HepG2 (cell line): Measurements from ENCODE around the gene SPNS2. TPM values are rescaled to one million over a fixed set of nuclear protein-coding genes. Genes with fewer than 3 reads are reported as not detected.

ENCODE experiments used
- ATAC-seq: fragments of 200-7000 bp; cut with Tn5 transposase; 3 replicates; pipeline ENCODE4 v1.9.1; 2020; ENCODE audit warnings: mild to moderate bottlenecking, moderate library complexity
- BruUV-seq: library from RNA; stranded (reverse); fragments of 400-500 nt; replicated peaks from 2 replicates; lab custom pipeline; 2021; lab: Mats Ljungman, UMichigan
- CTCF ChIA-PET: fragments of 300-600 bp; formaldehyde crosslinking; extraction: SDS; loops from one replicate; lab custom pipeline; 2021; ENCODE audit warnings: low total read pairs, inconsistent platforms, low intra/inter-chr PET ratio; lab: Yijun Ruan, JAX
- POLR2A ChIA-PET: fragments of 350-600 bp; sonication (Branson Sonifier 250); formaldehyde crosslinking; loops from one replicate; lab custom pipeline; 2020; ENCODE audit warnings: antibody characterized with exemption, inconsistent platforms; lab: Yijun Ruan, JAX
- DNase-seq: peaks from one replicate; pipeline ENCODE4 v3.0.0-alpha.2; 2015; ENCODE audit warnings: low spot score
- FAIRE-seq: peaks from 3 replicates; lab custom pipeline; 2011; peaks lifted over from hg19 to GRCh38; lab: Jason Lieb, UNC
- H2AFZ ChIP-seq: one replicate; pipeline ENCODE4 v1.6.1; 2011; ENCODE audit warnings: low read length, inconsistent platforms
- H3K27ac ChIP-seq: fragments of 300-600 bp; 3 replicates; pipeline ENCODE4 v1.8.0; 2011; ENCODE audit warnings: mixed run types, mild to moderate bottlenecking, mixed read lengths, low read length, inconsistent platforms; ENCODE audit not compliant: insufficient read depth; ENCODE audit errors: extremely low read length
- H3K27me3 ChIP-seq, 2 experiments: fragments of 200-600 bp in 1 of 2; 2 replicates in 1 of 2; 3 replicates in 1 of 2; pipeline versions ENCODE4 v1.6.0 to v1.8.0; 2011; ENCODE audit warnings: low read length in 2 of 2, mild to moderate bottlenecking in 2 of 2, moderate library complexity in 2 of 2, inconsistent platforms in 1 of 2; ENCODE audit not compliant: insufficient read depth in 2 of 2, control insufficient read depth in 1 of 2
- H3K36me3 ChIP-seq, 2 experiments: fragments of 200-600 bp in 1 of 2; replicated peaks in 1 of 2; 2 replicates in 1 of 2; 3 replicates in 1 of 2; pipeline versions ENCODE4 v1.5.1 to v1.8.0; 2011; ENCODE audit warnings: low read length in 2 of 2, inconsistent platforms in 1 of 2; ENCODE audit not compliant: insufficient read depth in 2 of 2, control insufficient read depth in 1 of 2
- H3K4me1 ChIP-seq: 2 replicates; pipeline ENCODE4 v1.5.1; 2012; ENCODE audit warnings: low read length, inconsistent platforms; ENCODE audit not compliant: insufficient read depth
- H3K4me2 ChIP-seq: 2 replicates; pipeline ENCODE4 v1.6.0; 2011; ENCODE audit warnings: low read depth, low read length, inconsistent platforms
- H3K4me3 ChIP-seq, 3 experiments: fragments of 200-600 bp in 1 of 3; sonication (generic), shearing (Covaris generic) in 1 of 3; replicated peaks in 1 of 3; 2 replicates each; pipeline ENCODE4 v1.5.1; 2011 to 2016; ENCODE audit warnings: low read length in 3 of 3, inconsistent platforms in 2 of 3, low read depth in 2 of 3, mild to moderate bottlenecking in 2 of 3, control low read depth in 1 of 3, mixed read lengths in 1 of 3; ENCODE audit not compliant: insufficient read depth in 1 of 3
- H3K79me2 ChIP-seq: one replicate; pipeline ENCODE4 v1.6.1; 2011; ENCODE audit warnings: low read length, inconsistent platforms; ENCODE audit not compliant: insufficient read depth
- H3K9ac ChIP-seq: 2 replicates; pipeline ENCODE4 v1.6.0; 2011; ENCODE audit warnings: mild to moderate bottlenecking, low read depth, low read length, inconsistent platforms; ENCODE audit not compliant: insufficient read depth
- H3K9me3 ChIP-seq: 2 replicates; pipeline ENCODE4 v1.5.1; 2012; ENCODE audit warnings: mild to moderate bottlenecking, low read length
- H4K20me1 ChIP-seq: 2 replicates; pipeline ENCODE4 v1.6.0; 2011; ENCODE audit warnings: inconsistent platforms, mild to moderate bottlenecking, low read length, moderate library complexity; ENCODE audit not compliant: insufficient read depth
- CREM ChIP-seq, 2 experiments: sonication (generic) in 1 of 2; formaldehyde crosslinking in 1 of 2; IDR thresholded peaks; 2 replicates each; pipeline versions ENCODE4 v1.4.0 to v1.6.1; 2016 to 2020; ENCODE audit warnings: antibody characterized with exemption in 1 of 2, mild to moderate bottlenecking in 1 of 2, missing genetic modification reagents in 1 of 2
- CSRNP2 ChIP-seq: sonication (generic); formaldehyde crosslinking; conservative IDR thresholded peaks from 2 replicates; pipeline ENCODE4 v1.8.0; 2022; ENCODE audit warnings: low read depth, missing genetic modification reagents
- HNF4G ChIP-seq, 2 experiments: sonication (generic) in 1 of 2; formaldehyde crosslinking in 1 of 2; IDR thresholded peaks; 2 replicates each; pipeline versions ENCODE4 v1.4.0 to v1.6.1; 2011 to 2020; ENCODE audit warnings: borderline replicate concordance in 2 of 2, low read depth in 2 of 2, mild to moderate bottlenecking in 2 of 2, low read length in 1 of 2, missing genetic modification reagents in 1 of 2, moderate library complexity in 1 of 2
- SMARCC2 ChIP-seq: fragments of 450-650 bp; IDR thresholded peaks from 2 replicates; pipeline ENCODE4 v1.6.1; 2017; ENCODE audit warnings: antibody characterized with exemption, mild to moderate bottlenecking
- WGBS: methylation state at CpG from one replicate; pipeline ENCODE4 v1.1.6; 2017; ENCODE audit warnings: low lambda C conversion rate; 5-methylcytosine and 5-hydroxymethylcytosine counted together
- in situ Hi-C: cut with HindIII; loops from 2 replicates; pipeline ENCODE4 v1.10.0; 2017; ENCODE audit warnings: low pct_unique_long_range_greater_than_20kb; ENCODE audit not compliant: extremely low pct_ligation_motif_present
- intact Hi-C: fragments of 100-400 bp; cut with micrococcal nuclease; formaldehyde crosslinking; loops from one replicate; pipeline ENCODE4 v1.10.0; 2022; ENCODE audit not compliant: unreplicated experiment
- polyA plus RNA-seq, 8 experiments: library from polyadenylated mRNA; depleted of rRNA in 3 of 8; stranded (reverse) in 7 of 8; unstranded in 1 of 8; fragments of >200 nt; fragmentation: Illumina TruSeq in 4 of 8; extraction: Trizol in 4 of 8; gene quantifications; 2 replicates each; pipeline versions ENCODE4 v1.2.1 to v1.2.3, GENCODE V29; 2011 to 2016; ENCODE audit warnings: low read depth in 4 of 8, missing spikeins in 1 of 8, mixed read lengths in 1 of 8; ENCODE audit not compliant: insufficient read depth in 1 of 8
- total RNA-seq, 5 experiments: library from RNA; depleted of rRNA; stranded (reverse); fragments of >200 nt; fragmentation: Illumina TruSeq; extraction: Trizol; gene quantifications; 2 replicates each; pipeline ENCODE4 v1.2.3, GENCODE V29; 2016; ENCODE audit warnings: low read depth in 1 of 5

Gene SPNS2
- total and polyA plus RNA-seq, 2 of the 13 experiments (the other 11 are each of a cell fraction or from before 2014, with no cell fraction given): 0.01 TPM; not detected in 1

GRCh38 chr17:4450710-4451316 is 47.9 kb upstream of the SPNS2 start:
- no peaks in the 10 kb centered on the region for H3K79me2 ChIP-seq
- no peaks in the 10 kb centered on the region for H3K9me3 ChIP-seq
- no TSS peak for BruUV-seq
- H4K20me1 ChIP-seq: no peaks in the 10 kb centered on the region
- no peak overlapping the region for H3K9ac ChIP-seq
- in situ Hi-C loops: no loop called here
- DNase-seq: no peak
- H3K4me1 ChIP-seq: peaks cover 54% of the 10 kb centered on the region
- H3K4me2 ChIP-seq: no peak overlapping the region
- H3K27me3 ChIP-seq: peaks cover 3 to 15% of the 10 kb centered on the region in 2 experiments; a peak in 3 of 5 replicates
- no peak for ATAC-seq
- H2AFZ ChIP-seq: no peak overlapping the region
- WGBS: 62% methylated on average over 14 of the region's 14 CpGs
- no peak overlapping the region for H3K4me3 ChIP-seq
- no peaks in the 10 kb centered on the region for H3K36me3 ChIP-seq
- FAIRE-seq: no peak
- ChIA-PET POLR2A (interaction anchor here (0.7 kb wide), 1 partner anchor 251 kb away, joined by 4 read pairs; no protein-coding TSS in a partner anchor), CTCF (no interaction called here)
- no peak for TF ChIP-seq SMARCC2
- TF ChIP-seq CREM (IDR thresholded peaks at IDR 0.05): no peak
- TF ChIP-seq CREM (CRISPR knock-in tag; IDR thresholded peaks at IDR 0.05): no peak
- TF ChIP-seq CSRNP2 (CRISPR knock-in tag): no peak
- no peak for TF ChIP-seq HNF4G (IDR thresholded peaks at IDR 0.05; ENCODE audit: borderline replicate concordance, low read depth, low read length)
- TF ChIP-seq HNF4G (CRISPR knock-in tag; IDR thresholded peaks at IDR 0.05; ENCODE audit: borderline replicate concordance, low read depth): no peak
- H3K27ac ChIP-seq: no peak overlapping the region
- intact Hi-C loops: no loop called here
